Ishikawa (cell line): Measurements from ENCODE around the gene FOXP1.

Source experiments
- EP300 ChIP-seq: IDR thresholded peaks from 2 replicates; pipeline ENCODE4 v1.6.1; 2012; ENCODE audit warnings: borderline replicate concordance
- RAD21 ChIP-seq: IDR thresholded peaks from 2 replicates; pipeline ENCODE4 v1.6.1; 2012; ENCODE audit warnings: low read depth
- TCF12 ChIP-seq: IDR thresholded peaks from 2 replicates; pipeline ENCODE4 v1.6.1; 2012; ENCODE audit warnings: low read depth
- TEAD4 ChIP-seq: IDR thresholded peaks from 2 replicates; pipeline ENCODE4 v1.6.1; 2012
- YY1 ChIP-seq: IDR thresholded peaks from 2 replicates; pipeline ENCODE4 v1.6.1; 2012; ENCODE audit warnings: low read depth
- TF ChIP-seq, protein P1 (sequence below): IDR thresholded peaks from 2 replicates; pipeline ENCODE4 v1.6.1; 2012; ENCODE audit warnings: low read depth, mild to moderate bottlenecking
- TF ChIP-seq, protein P2 (sequence below): IDR thresholded peaks from 2 replicates; pipeline ENCODE4 v1.6.1; 2012
- TF ChIP-seq, protein P3 (sequence below): IDR thresholded peaks from 2 replicates; pipeline ENCODE4 v1.6.1; 2012

DNA sequence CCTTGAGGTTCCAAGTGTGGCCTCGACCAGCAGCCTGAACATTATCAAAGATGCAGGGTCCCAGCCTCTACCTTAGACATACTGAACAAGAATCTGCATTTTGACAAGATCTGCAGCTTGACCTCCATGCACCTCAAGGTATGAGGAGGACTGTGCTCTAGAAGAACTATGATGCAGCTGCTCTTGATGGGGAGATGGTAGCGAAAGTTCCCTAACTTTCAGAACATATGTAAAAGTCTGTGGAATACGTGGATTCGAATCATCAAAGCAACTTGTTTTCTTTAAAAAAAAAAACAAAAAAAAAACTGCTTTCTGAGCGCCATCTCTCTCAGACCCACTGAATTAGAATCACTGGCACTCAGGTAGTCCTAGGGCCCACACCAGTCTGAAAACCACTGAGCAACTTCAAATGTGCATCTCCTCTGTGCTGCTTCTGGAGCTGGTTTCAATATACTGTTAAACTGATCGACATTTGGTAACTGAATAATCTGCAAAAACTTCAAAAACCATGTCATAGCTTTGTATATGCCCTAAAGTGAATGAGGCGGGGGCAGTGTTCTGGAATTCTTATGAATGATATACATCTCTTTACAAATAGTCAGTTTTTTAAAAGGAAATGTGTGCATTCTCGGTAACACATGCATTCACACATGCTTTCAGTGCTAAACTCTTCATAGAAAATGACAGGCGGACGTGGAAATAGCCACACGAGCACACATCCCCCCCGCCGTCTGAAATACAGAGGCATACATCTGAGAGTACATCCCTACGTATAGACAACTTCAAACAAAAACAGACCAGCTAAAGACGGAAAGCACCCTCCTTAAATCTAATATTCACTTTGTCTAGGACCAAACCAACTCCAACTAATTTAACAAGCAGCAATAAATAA is 128.8 kb downstream of the FOXP1 start:
- TF ChIP-seq TEAD4 (no peak), YY1 (no peak), TCF12 (no peak), RAD21 (no peak), EP300 (no peak)
- TF ChIP-seq, protein P1, sequence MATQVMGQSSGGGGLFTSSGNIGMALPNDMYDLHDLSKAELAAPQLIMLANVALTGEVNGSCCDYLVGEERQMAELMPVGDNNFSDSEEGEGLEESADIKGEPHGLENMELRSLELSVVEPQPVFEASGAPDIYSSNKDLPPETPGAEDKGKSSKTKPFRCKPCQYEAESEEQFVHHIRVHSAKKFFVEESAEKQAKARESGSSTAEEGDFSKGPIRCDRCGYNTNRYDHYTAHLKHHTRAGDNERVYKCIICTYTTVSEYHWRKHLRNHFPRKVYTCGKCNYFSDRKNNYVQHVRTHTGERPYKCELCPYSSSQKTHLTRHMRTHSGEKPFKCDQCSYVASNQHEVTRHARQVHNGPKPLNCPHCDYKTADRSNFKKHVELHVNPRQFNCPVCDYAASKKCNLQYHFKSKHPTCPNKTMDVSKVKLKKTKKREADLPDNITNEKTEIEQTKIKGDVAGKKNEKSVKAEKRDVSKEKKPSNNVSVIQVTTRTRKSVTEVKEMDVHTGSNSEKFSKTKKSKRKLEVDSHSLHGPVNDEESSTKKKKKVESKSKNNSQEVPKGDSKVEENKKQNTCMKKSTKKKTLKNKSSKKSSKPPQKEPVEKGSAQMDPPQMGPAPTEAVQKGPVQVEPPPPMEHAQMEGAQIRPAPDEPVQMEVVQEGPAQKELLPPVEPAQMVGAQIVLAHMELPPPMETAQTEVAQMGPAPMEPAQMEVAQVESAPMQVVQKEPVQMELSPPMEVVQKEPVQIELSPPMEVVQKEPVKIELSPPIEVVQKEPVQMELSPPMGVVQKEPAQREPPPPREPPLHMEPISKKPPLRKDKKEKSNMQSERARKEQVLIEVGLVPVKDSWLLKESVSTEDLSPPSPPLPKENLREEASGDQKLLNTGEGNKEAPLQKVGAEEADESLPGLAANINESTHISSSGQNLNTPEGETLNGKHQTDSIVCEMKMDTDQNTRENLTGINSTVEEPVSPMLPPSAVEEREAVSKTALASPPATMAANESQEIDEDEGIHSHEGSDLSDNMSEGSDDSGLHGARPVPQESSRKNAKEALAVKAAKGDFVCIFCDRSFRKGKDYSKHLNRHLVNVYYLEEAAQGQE = no peak
- TF ChIP-seq, protein P2, sequence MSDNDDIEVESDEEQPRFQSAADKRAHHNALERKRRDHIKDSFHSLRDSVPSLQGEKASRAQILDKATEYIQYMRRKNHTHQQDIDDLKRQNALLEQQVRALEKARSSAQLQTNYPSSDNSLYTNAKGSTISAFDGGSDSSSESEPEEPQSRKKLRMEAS = no peak
- TF ChIP-seq, protein P3, sequence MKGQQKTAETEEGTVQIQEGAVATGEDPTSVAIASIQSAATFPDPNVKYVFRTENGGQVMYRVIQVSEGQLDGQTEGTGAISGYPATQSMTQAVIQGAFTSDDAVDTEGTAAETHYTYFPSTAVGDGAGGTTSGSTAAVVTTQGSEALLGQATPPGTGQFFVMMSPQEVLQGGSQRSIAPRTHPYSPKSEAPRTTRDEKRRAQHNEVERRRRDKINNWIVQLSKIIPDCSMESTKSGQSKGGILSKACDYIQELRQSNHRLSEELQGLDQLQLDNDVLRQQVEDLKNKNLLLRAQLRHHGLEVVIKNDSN = no peak
